22Rv1 (cell line): ENCODE results near the gene TBC1D22A.

Experiments
- CTCF ChIP-seq: fragments of 450-650 bp; IDR thresholded peaks from 2 replicates; pipeline ENCODE4 v1.5.1; 2017; ENCODE audit warnings: mild to moderate bottlenecking
- ZFX ChIP-seq: fragments of 450-650 bp; IDR thresholded peaks from 2 replicates; pipeline ENCODE4 v1.6.1; 2017; ENCODE audit warnings: antibody characterized with exemption, borderline replicate concordance

DNA sequence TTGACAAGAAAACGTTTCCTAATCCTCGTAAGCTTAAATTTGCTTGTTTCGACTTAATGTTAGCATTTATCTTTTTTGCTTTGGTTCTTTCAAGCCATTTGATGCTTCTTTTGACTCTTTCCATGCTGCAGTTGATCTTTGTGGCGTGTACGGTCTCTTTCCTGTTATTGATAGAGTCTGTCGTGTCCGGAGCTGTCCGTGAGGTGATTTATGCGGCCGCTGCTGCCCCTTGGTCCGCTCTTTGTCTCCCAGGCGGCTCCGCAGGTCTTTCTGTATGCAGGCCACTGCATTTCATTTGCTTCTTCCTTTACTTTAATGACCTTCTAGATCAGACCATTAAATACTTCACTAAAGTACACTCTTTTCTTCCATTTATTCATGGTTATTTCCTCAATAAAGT lies 50.3 kb downstream of the TBC1D22A start:
- TF ChIP-seq CTCF = no peak
- TF ChIP-seq ZFX = no peak
